Ovary (tissue), 9 donors: ENCODE measurements around the gene ARHGEF28. TPM values are rescaled to one million over a fixed set of nuclear protein-coding genes. Genes with fewer than 3 reads are reported as not detected.

ENCODE experiments used
- DNase-seq, 5 donors: peaks; one replicate each; pipeline ENCODE4 v3.0.0-alpha.2; 2019 to 2020
- H3K27ac ChIP-seq, 2 donors: fragments of 200-600 bp; one replicate each; pipeline versions ENCODE4 v1.5.1 to v1.8.0; 2019 to 2022
- H3K27me3 ChIP-seq: fragments of 200-600 bp; one replicate; pipeline ENCODE4 v1.8.0; 2022
- H3K36me3 ChIP-seq: fragments of 200-600 bp; sonication (generic); one replicate; pipeline ENCODE4 v1.5.1; 2019
- H3K4me1 ChIP-seq: one replicate; pipeline ENCODE4 v1.8.1; 2013; ENCODE audit warnings: mild to moderate bottlenecking, moderate library complexity; ENCODE audit not compliant: insufficient read depth
- H3K4me3 ChIP-seq: fragments of 200-600 bp; sonication (generic); one replicate; pipeline ENCODE4 v1.5.1; 2017
- H3K9me3 ChIP-seq, 2 donors: fragments of 200-600 bp in 1 of 2; sonication (generic) in 1 of 2; one replicate each; pipeline versions ENCODE4 v1.5.1 to v1.8.1; 2013 to 2019; ENCODE audit warnings: mild to moderate bottlenecking in 1 of 2, moderate library complexity in 1 of 2
- CTCF ChIP-seq, 3 donors: fragments of 450-650 bp in 2 of 3; fragments of 200-600 bp in 1 of 3; IDR thresholded peaks; one replicate each; pipeline versions ENCODE4 v1.5.1 to v1.8.0; 2016 to 2022; ENCODE audit warnings: antibody characterized with exemption in 3 of 3, mild to moderate bottlenecking in 1 of 3
- EP300 ChIP-seq: sonication (generic); formaldehyde crosslinking; IDR thresholded peaks from one replicate; pipeline ENCODE4 v1.6.1; 2017; ENCODE audit warnings: antibody characterized with exemption
- POLR2A ChIP-seq: fragments of 450-650 bp; IDR thresholded peaks from one replicate; pipeline ENCODE4 v1.6.1; 2017; ENCODE audit warnings: antibody characterized with exemption, mild to moderate bottlenecking, moderate library complexity
- WGBS, 3 donors: extraction: QIAGEN DNeasy Blood & Tissue Kit in 1 of 3; methylation state at CpG; one replicate each; pipeline versions ENCODE4 v1.1.5 to v1.1.7; 2013 to 2017; 5-methylcytosine and 5-hydroxymethylcytosine counted together
- intact Hi-C, 4 donors: fragments of 100-400 bp; cut with DNase I; formaldehyde crosslinking; loops; one replicate each; pipeline versions ENCODE4 v1.11.0 to v1.15.1; 2022 to 2023
- polyA plus RNA-seq, 2 donors: library from polyadenylated mRNA; stranded (reverse); fragments of 200-250 nt in 1 of 2; fragments of 350-450 nt in 1 of 2; fragmentation: Illumina TruSeq in 1 of 2; extraction: RNeasy Lipid Tissue Mini Kit (QIAGEN cat#74804) in 1 of 2; gene quantifications; one replicate each; pipeline ENCODE4 v1.2.3, GENCODE V29; 2013 to 2014
- total RNA-seq, 7 donors: library from RNA; depleted of rRNA in 2 of 7; stranded (reverse); fragments of >200 nt in 2 of 7; fragmentation: NEBNext Ultra II Directional in 3 of 7; extraction: Animal tissue kit (Norgen Biotek cat#: 25700) in 3 of 7; gene quantifications; one replicate each; pipeline versions ENCODE4 v1.1.0 to v1.2.4, GENCODE V29; 2016 to 2023
- donor health status: DM: no; HTN: no; CAD: no; lungs with moderate emphysema.
- donor health status: DM: no; HTN: no; CAD: no.
- donor health status: Bipolar disorder and iron deficiency.
- donor health status: DM: yes; HTN: yes; CAD: no.
- donor health status: DM: no; HTN: no; CAD: no.
- donor health status: DM: yes; HTN: yes; CAD: no.

Gene ARHGEF28
- total and polyA plus RNA-seq, 9 donors, result 21.5 to 75.6 (median 35.0) TPM

DNA sequence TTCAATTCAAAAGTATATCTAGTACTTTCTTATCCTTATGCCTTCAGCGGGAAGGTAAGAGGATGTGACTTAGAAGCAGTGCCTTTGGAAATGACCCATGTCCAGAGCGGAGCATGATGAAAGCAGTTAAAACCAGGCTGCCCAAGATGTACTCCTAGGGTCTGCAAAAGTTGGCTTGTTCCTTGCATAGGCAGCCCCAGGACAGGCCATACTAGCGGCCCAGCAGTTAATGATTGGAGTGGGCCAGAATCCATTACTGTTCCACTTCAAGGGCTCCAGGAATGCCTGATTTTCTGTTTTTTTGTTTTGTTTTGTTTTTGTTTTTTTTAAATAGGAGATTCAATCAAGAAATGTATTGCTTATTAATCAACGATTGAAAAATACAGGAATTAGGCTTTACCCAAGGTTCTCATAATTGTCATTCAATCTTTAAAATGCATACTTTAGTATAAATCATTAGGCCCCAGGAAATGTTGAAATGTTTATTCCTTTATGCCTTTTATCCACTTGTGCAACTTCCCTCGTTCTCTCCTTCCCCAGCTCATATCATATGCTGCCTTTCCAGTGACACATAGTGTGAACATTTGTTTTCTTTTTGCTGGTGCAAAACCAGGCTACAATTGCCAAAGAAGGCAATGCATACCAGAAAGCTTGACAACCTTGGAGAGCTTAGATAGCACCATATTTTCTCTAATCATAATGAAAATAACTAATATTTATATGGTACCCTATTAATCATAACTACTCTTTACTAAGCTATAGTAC is 190.8 kb downstream of the ARHGEF28 start:
- intact Hi-C loops, result no loop called here
- H3K27me3 ChIP-seq, result no peaks in the 10 kb centered on the region
- 80 to 86% (median 80%) methylated on average over 5 of the region's 5 CpGs for WGBS, 3 donors
- H3K4me3 ChIP-seq, result no peak overlapping the region
- no peaks in the 10 kb centered on the region for H3K9me3 ChIP-seq
- TF ChIP-seq CTCF (IDR thresholded peaks at IDR 0.05) (no peak), EP300 (no peak)
- no peaks in the 10 kb centered on the region for H3K36me3 ChIP-seq
- DNase-seq, result no peak
- peaks cover 2% of the 10 kb centered on the region for H3K4me1 ChIP-seq
- H3K27ac ChIP-seq, result no peak overlapping the region

- TF ChIP-seq EP300, result no peak
- no peak for TF ChIP-seq POLR2A
- no peak for TF ChIP-seq CTCF (IDR thresholded peaks at IDR 0.05)
- no peak overlapping the region for H3K27ac ChIP-seq
- H3K4me3 ChIP-seq, result no peak overlapping the region
- H3K4me1 ChIP-seq, result peaks cover 4% of the 10 kb centered on the region
- H3K27me3 ChIP-seq, result no peaks in the 10 kb centered on the region
- no peaks in the 10 kb centered on the region for H3K9me3 ChIP-seq
- no peaks in the 10 kb centered on the region for H3K36me3 ChIP-seq
- DNase-seq, result no peak
- intact Hi-C loops, result no loop called here
Measured at GRCh38 chr5:73818357-73818756, 192.4 kb downstream of the ARHGEF28 start.

GRCh38 chr5:73820326-73820725 is 194.3 kb downstream of the ARHGEF28 start:
- Histone ChIP-seq H3K27ac (no peak overlapping the region), H3K4me1 (peaks cover 8% of the 10 kb centered on the region), H3K9me3 (no peaks in the 10 kb centered on the region), H3K36me3 (no peaks in the 10 kb centered on the region), H3K4me3 (no peak overlapping the region), H3K27me3 (no peaks in the 10 kb centered on the region)
- no peak for TF ChIP-seq POLR2A
- TF ChIP-seq CTCF (IDR thresholded peaks at IDR 0.05), result no peak
- no peak for TF ChIP-seq EP300
- no peak for DNase-seq
- WGBS, 3 donors, result 70 to 88% (median 73%) methylated on average over 2 of the region's 2 CpGs
- intact Hi-C loops, result no loop called here

DNA sequence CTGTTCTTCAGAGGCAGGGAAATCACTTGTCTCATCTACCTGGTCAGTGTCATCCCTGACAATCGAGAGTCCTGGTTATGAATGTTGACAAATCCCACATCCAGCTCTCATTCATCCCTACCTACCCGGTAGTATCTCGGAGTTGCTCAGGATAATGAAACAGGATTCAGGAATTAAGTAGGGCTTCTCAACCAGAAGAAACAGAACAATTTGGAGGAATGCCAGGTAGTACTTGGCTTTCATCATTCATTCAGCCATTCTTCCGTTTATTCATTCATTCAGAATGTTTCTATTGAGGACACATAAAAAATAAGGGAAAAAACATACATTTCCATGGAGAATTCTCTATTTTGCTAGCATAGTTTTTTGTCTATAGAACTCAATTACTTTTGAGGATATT is 195.0 kb downstream of the ARHGEF28 start:
- TF ChIP-seq EP300, result no peak
- no peak for TF ChIP-seq POLR2A
- no peak for TF ChIP-seq CTCF (IDR thresholded peaks at IDR 0.05)
- whole genome bisulfite sequencing, 3 donors, result 84 to 96% (median 94%) methylated on average over 4 of the region's 4 CpGs
- intact Hi-C loops, result no loop called here

More for the DNA sequence above, 195.0 kb downstream of the ARHGEF28 start:
- no peaks in the 10 kb centered on the region for H3K9me3 ChIP-seq
- no peak overlapping the region for H3K27ac ChIP-seq
- no peak for DNase-seq
- H3K4me1 ChIP-seq, result peaks cover 14% of the 10 kb centered on the region
- H3K27me3 ChIP-seq, result no peaks in the 10 kb centered on the region
- H3K36me3 ChIP-seq, result no peaks in the 10 kb centered on the region
- no peak overlapping the region for H3K4me3 ChIP-seq
